HG03378 (cell line): ENCODE data around the gene ZNF256.

Experiments used
- ATAC-seq: cut with Tn5 transposase; IDR thresholded peaks from one replicate; pipeline ENCODE4 v1.9.1; 2021; ENCODE audit warnings: mild to moderate bottlenecking, moderate library complexity; ENCODE audit not compliant: unreplicated experiment

The ZNF256 gene

GRCh38 chr19:57947419-57948134 lies at the start of gene ZNF256:
ZNF256 (minus strand) TSS chr19:57947706; CDS start chr19:57947474, 232 bp downstream.
- ATAC-seq: peak; percentile 77

GRCh38 chr19:57992841-57993240 lies 45.3 kb upstream of the ZNF256 start:
- no peak for ATAC-seq

DNA sequence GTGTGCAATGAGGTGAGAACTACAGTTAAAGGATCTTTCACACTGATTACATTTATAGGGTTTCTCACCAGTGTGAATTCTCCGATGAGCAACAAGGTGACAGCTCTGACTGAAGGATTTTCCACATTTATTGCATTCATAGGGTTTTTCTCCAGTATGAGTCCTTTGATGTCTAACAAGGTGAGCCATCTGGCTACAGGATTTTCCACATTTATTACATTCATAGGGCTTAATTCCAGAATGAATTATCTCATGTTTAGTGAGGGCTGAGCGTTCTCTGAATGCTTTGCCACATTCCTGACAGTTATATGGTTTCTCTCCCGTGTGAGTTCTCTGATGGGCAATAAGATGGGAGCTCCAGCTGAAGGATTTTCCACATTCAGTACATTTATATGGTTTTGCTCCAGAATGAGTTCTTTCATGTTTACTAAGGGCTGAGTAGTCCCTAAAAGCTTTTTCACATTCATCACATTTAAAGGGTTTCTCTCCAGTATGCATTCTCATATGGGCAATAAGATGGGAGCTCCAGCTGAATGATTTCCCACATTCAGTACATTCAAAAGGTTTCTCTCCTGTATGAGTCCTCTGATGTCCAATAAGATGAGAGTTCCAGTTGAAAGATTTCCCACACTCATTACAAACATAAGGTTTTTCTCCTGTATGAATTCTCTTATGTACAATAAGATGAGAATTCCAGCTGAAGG lies 31.2 kb upstream of the ZNF256 start:
- ATAC-seq: no peak

DNA sequence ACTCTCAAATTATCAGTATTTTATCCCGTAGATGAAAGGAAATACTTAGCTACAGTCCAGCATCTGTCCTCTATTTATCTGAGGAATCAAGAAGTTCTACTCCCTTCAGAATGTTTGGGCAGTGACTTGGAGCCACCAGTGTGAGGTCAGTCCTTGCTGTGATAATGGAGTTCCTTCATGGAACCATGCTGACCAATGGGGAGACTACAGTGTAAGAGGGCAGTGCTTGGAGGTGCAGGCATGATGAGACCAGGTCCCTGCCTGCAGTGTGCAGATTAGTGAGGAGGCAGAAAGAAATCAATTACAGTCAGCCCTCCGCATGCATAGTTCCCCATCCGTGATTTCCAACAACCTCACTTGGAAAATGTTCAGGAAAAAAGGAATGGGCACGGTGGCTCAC lies 26.9 kb upstream of the ZNF256 start, which contains the start of gene C19orf18:
Gene C19orf18, minus strand, starts transcription at position 101 of the 400 bp plus-strand sequence. CDS start 102 bp downstream, outside the sequence.
- ATAC-seq: no peak

- no peak for ATAC-seq
Observed at GRCh38 chr19:57964761-57965160, 17.3 kb upstream of the ZNF256 start.

DNA sequence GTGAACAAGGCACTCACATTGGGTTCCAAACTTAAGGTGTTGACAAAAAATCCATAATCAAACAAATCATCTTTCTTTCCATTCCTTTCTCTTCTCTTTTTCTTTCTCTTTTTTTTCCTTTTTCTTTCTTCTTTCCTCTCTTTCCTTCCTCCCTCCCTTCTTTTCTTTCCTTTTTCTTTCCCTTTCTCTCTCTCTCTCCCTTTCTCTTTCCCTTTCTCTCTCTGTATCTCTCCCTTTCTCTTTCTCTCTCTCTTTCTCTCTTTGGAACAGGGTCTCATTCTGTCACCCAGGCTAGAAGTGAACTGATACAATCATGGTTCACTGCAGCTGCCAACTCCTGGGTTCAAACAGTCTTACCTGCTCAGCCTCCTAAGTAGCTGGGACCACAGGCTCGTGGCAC lies 14.3 kb upstream of the ZNF256 start:
- no peak for ATAC-seq

GRCh38 chr19:57954996-57955395 lies 7.5 kb upstream of the ZNF256 start:
- ATAC-seq: no peak

DNA sequence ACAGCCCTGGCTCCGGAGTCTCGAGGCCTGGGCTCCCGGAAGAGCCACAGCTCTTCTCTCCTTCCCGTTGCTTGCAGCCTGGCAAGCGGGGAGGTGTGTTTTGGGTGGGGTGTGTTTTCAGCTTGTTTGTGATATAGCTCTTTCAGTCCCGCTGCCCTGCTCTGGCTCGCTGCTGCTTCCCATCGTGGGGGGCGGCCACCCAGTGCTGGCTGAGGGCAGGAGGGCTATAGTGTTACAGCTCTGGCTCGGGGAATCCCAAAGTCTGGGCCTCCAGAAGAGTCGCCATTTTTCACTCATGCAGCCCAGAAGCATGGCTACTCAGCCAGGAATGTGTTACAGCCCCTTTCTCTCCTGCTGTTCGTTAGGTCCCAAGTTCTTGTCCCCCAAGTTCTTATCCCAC lies 2.2 kb upstream of the ZNF256 start:
- no peak for ATAC-seq

DNA sequence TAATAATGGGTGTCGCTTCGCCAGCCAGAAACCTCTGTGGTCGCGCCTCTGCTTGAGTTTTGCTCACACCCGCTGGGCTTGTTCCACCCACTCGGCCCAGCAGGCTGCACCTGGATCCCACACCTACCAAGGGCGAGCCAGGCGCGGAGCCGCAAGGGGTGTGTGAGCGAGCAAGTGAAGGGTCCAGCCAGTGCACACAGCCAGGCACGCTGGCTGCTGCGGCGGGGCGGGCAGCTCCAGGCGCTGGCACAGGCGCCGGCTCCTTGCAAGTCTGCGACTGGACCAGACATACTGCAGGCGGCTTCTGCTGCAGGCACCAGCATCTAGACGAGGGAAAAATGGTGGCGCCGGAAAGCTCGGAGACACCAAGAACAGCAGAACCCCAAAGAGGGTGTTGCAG lies 1.8 kb upstream of the ZNF256 start:
- no peak for ATAC-seq

DNA sequence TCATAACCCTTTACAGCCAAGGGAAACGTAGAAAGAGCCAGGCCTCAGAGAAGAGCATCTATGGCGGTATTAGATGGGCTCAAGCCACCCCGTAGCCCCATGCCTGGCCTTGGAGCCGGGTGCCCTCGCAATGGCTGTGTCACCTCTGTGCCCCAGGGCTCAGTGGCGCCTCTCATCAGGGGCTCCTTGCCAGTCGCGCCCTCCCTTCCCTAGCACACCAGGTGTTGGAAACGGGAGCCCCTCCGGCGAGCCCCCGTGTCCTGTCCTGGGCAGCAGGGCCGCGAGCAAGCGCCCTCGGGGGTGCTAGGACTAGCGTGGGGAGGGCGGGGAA lies 453 bp downstream of the ZNF256 start:
- peak; percentile 14 for ATAC-seq

DNA sequence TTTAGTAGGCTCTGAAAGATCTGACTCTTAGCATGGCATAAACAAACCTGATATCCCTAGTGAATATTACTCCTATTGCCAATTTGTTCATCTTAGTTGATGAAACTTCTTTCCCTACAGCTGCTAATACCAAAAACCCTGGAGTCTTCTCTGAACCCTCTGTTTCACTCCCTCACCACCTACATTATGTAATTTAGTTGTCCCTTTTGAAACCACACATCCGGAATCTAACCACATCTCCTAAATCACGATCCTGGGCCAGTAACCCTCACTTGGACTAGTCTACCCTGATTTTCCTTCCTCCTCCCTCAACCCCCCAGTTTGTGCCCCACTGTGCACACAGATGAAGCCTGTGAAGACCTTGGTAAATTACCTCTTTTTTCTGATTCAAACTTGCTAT lies 1.2 kb downstream of the ZNF256 start:
- no peak for ATAC-seq

- no peak for ATAC-seq
Observed at GRCh38 chr19:57941593-57941992, 5.9 kb downstream of the ZNF256 start.

- ATAC-seq: no peak
Observed at GRCh38 chr19:57935731-57936130, 11.8 kb downstream of the ZNF256 start.

DNA sequence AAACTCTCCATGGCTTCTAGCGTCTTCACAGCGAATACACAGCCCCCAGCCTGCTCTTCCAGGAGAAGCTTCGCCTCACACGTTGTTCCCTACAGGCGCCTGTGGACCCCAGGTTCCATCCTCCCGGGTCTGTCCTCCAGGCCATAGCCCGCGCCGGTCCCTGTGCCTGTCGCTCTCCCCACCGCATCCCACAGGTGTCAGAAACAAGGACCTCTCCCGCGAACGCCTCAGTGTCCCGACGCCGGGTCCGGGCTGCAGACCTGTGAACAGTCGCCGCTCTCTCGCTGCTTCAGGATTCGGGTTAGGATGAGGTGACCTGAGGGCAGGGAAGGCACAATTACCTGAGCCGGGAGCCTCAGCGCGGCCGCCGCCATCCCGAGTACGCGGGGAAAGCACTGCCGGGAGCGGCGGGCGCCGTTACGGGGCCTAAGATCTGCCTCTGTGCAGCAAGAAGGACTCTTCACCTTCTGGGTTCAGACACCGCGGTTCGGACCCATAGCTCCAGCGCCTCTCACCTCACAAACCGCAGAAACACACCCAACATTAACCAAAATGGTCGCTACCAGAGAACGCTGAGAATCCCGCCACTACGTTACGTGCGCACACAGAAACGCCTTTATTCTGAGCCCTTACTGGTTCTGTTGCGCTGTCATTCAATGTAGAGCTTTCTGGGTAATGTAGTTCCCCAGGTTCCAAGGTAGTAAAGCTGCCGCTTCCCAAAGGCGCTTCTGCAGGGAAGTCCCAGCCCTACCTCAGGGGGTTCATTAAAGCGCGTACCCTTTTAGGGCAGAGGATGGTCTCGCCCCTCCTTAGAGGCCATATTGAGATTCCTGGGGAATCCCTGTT lies 12.5 kb downstream of the ZNF256 start, which contains the start of gene ZNF418:
Gene ZNF418, minus strand, starts transcription at position 583 of the 846 bp plus-strand sequence. CDS start 1,580 bp downstream, outside the sequence.
- ATAC-seq: peak; percentile 83

DNA sequence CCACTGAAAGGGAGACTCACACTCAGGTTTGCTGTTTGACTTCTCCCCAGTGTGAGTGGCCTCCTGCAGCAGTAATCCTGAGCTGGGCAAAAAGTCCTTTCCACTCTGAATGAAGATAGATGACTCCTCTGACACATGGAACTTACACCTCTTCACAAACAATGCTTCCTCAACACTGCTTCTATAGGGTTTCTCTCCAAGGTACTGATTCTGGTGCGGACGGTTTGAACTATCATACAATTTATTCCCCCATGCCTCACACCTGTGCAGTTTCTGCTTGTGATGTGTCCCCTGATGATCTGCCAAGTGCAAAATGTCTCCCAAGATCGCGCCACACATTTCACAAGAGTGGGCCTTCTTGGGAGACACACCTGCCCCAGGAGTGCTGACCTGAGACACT lies 19.9 kb downstream of the ZNF256 start:
- ATAC-seq: no peak

GRCh38 chr19:57916168-57916995 lies 31.1 kb downstream of the ZNF256 start, which contains the start of gene ZNF417:
ZNF417 (minus strand) TSS chr19:57916592; CDS start chr19:57916411, 181 bp downstream.
- peak; percentile 94 for ATAC-seq

- no peak for ATAC-seq
Observed at GRCh38 chr19:57914531-57914930, 33.0 kb downstream of the ZNF256 start.

GRCh38 chr19:57907394-57907793 lies 40.1 kb downstream of the ZNF256 start:
- no peak for ATAC-seq

GRCh38 chr19:57905258-57905657 lies 42.2 kb downstream of the ZNF256 start:
- no peak for ATAC-seq

- no peak for ATAC-seq
Observed at GRCh38 chr19:57903618-57904184, 43.8 kb downstream of the ZNF256 start.
